ENCODE data around the gene C2orf80.
"Not testable (repeated sequence)": the region's sequence is repeated elsewhere in the genome, so short reads cannot be mapped to it uniquely, and the experiment has no call there.

GRCh38 chr2:208138334-208138733, 51.5 kb downstream of the C2orf80 start:
- not testable (repeated sequence) for TF ChIP-seq CTCF (conservative IDR thresholded peaks at IDR 0.05 in 1 of 2, IDR thresholded peaks at IDR 0.05 in 1 of 2; ENCODE audit: extremely low read depth in 1 of 2, insufficient read depth in 1 of 2, low read depth in 1 of 2, low read length in 2 of 2); EZH2 (IDR thresholded peaks at IDR 0.05; ENCODE audit: borderline replicate concordance, low read length)

Data from mammary epithelial cell (primary cell).